Tibial nerve (tissue), 4 donors: Measurements from ENCODE around the gene HMCN1.

ENCODE experiments used
- EP300 ChIP-seq, 2 donors: sonication (generic); formaldehyde crosslinking; IDR thresholded peaks; one replicate each; pipeline ENCODE4 v1.6.1; 2017; ENCODE audit warnings: antibody characterized with exemption in 2 of 2, mild to moderate bottlenecking in 1 of 2
- TF ChIP-seq, protein P1 (sequence below), 5 experiments: fragments of 200-600 bp in 3 of 5; fragments of 450-650 bp in 2 of 5; sonication (generic) in 3 of 5; IDR thresholded peaks; one replicate each; pipeline ENCODE4 v1.5.1; 2016 to 2019; ENCODE audit warnings: antibody characterized with exemption in 5 of 5, mild to moderate bottlenecking in 3 of 5, moderate library complexity in 2 of 5

GRCh38 chr1:185733818-185734735, at the start of gene HMCN1:
- TF ChIP-seq, protein P1, sequence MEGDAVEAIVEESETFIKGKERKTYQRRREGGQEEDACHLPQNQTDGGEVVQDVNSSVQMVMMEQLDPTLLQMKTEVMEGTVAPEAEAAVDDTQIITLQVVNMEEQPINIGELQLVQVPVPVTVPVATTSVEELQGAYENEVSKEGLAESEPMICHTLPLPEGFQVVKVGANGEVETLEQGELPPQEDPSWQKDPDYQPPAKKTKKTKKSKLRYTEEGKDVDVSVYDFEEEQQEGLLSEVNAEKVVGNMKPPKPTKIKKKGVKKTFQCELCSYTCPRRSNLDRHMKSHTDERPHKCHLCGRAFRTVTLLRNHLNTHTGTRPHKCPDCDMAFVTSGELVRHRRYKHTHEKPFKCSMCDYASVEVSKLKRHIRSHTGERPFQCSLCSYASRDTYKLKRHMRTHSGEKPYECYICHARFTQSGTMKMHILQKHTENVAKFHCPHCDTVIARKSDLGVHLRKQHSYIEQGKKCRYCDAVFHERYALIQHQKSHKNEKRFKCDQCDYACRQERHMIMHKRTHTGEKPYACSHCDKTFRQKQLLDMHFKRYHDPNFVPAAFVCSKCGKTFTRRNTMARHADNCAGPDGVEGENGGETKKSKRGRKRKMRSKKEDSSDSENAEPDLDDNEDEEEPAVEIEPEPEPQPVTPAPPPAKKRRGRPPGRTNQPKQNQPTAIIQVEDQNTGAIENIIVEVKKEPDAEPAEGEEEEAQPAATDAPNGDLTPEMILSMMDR (IDR thresholded peaks at IDR 0.05), result peak in 2 of 5 experiments; percentile 11 to 18
- TF ChIP-seq EP300 (IDR thresholded peaks at IDR 0.05), result peak in 1 of 2 donors; percentile 32
